PC-3 (cell line): ENCODE data around the gene NPSR1.
"Not testable (repeated sequence)": the region's sequence is repeated elsewhere in the genome, so short reads cannot be mapped to it uniquely, and the experiment has no call there.

ENCODE experiments used
- CTCF ChIP-seq: fragments of 300-600 bp; sonication (generic); conservative IDR thresholded peaks from 2 replicates; pipeline ENCODE4 v1.5.1; 2017; ENCODE audit warnings: antibody characterized with exemption, low read depth, mild to moderate bottlenecking, low read length
- EZH2 ChIP-seq: fragments of 300-600 bp; sonication (generic); IDR thresholded peaks from one replicate; pipeline ENCODE4 v1.6.1; 2017; ENCODE audit warnings: antibody characterized with exemption, mild to moderate bottlenecking, low read length; ENCODE audit not compliant: unreplicated experiment
- EZH2phosphoT487 ChIP-seq: fragments of 300-600 bp; sonication (generic); IDR thresholded peaks from 2 replicates; pipeline ENCODE4 v1.6.1; 2018; ENCODE audit warnings: mild to moderate bottlenecking, antibody characterized with exemption, low read length, borderline replicate concordance

DNA sequence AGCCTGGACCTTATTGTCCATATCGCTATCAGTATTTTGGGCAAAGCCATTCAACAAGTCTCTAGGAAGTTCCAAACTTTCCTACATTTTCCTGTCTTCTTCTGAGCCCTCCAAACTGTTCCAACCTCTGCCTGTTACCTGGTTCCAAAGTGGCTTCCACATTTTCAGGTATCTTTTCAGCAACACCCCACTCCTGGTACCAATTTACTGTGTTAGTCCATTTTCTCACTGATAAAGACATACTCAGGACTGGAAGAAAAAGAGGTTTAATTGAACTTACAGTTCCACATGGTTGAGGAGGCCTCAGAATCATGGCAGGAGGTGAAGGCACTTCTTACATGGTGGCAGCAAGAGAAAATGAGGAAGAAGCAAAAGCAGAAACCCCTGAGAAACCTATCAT, 225.8 kb downstream of the NPSR1 start:
- not testable (repeated sequence) for TF ChIP-seq CTCF, EZH2, EZH2phosphoT487
